HK-2 (cell line): Measurements from ENCODE around the gene THRAP3.
"Not testable (repeated sequence)": the region's sequence is repeated elsewhere in the genome, so short reads cannot be mapped to it uniquely, and the experiment has no call there.

Experiments used
- DNase-seq: peaks from one replicate; pipeline ENCODE4 v3.0.0-alpha.2; 2018; ENCODE audit not compliant: unreplicated experiment

Gene THRAP3

DNA sequence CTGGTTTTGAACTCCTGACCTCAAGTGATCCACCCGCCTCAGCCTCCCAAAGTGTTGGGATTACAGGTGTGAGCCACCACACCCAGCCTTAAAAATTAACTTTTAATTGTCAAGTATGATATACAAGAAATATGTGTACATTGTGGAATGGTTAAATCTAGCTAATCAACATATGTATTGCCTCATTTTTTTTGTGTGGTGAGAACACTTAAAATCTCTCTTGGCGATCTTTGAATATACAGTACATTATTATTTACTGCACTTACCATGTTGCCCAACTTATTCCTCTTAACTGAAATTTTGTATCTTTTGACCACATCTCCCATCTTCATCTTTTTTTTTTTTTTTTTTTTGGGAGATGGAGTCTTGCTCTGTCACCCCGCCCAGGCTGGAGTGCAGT lies 23.3 kb downstream of the THRAP3 start:
- no peak for DNase-seq

DNA sequence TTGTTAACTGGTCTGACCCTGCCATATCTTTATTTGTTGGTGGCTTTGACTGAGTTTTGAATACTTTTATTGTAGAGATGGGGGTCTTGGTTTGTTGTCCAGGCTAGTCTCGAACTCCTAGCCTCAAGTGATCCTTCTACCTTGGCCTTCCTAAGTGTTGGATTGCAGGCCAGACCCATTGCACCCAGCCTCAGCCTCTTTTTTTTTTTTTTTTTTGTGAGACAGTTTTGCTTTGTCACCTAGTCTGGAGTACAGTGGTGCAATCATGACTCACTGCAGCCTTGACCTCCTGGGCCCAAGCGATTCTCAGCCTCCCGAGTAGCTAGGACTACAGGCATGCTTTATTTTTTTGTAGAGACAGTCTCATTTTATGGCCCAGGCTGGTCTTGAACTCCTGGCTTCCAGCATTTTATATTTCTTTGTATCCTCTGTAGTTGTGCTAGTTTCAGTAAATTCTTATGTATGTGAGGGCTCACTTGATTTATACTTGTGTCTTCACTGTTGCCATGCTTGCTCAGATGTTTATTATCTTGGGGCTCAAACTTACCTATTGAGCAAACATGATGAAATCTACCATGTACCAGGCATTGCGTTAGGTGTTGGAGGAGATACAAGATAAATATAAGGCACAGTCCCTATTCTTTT lies 24.1 kb downstream of the THRAP3 start:
- peak; percentile 65 for DNase-seq

DNA sequence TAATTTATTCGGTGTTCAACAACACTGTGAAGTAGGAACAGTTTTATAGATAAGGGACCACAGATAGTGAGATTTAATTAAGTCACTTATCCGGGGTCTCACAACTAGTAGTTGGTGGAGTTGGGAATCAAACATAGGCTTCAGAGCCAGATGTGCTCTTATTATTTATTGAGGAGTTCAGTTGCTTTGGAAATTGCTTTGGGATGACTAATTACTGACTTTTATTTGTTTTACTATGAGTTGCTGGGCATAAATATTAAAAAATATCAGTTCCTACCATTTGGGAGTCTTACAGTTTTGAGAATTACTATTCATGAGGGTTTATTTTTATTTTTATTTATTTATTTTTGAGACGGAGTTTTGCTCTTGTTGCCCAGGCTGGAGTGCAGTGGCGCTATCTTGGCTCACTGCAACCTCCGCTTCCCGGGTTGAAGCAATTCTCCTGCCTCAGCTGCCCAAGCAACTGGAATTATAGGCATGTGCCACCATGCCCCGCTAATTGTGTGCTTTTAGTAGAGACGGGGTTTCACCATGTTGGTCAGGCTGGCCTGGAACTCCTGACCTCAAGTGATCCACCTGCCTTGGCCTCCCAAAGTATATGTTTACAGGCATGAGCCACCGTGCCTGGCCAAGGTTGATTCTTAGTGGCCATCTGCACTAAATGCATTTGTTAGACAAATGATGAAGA lies 27.7 kb downstream of the THRAP3 start:
- no peak for DNase-seq

DNA sequence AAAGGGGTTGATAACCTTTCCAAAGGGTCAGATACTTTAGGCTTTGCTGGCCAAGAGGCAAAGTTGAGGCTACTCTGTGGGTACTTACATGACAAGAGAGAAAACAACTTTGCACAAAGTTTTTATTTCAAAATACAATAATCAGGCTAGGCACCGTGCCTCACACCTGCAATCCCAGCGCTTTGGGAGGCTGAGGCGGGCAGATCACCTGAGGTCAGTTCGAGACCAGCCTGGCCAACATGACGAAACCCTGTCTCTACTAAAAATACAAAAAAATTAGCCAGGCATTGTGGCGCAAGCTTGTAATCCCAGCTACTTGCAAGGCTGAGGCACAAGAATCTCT lies 28.2 kb downstream of the THRAP3 start:
- not testable (repeated sequence) for DNase-seq

DNA sequence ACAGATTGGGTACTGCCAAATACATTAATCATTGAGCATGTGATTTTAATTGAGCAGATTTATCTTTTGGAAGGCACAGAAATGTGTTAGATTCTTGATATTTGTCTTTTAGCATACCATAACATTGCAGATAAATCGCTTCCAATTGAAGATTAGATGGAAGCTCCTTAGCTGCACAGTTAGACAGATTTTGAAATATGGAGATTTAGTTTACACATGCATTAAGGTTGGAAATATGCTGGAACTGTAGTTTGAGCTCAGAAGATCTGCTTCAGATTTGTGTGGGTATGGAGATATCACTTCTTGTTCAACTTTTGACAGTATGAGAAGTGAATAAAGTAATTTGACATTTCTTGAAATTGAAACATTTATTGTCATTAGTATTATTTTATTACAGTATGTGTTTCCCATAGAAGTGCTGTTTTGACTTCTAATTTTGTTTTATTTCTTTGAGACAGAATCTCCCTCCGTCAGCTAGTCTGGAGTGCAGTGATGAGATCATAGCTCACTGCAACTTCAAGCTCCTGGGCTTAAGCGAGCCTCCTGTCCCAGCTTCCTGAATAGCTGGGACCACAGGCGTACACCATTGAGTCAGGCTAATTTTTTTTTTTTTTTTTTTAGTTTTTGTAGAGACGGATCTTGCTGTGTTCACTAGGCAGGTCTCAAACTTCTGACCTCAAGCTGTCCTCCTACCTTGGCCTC lies 29.1 kb downstream of the THRAP3 start:
- DNase-seq = no peak

DNA sequence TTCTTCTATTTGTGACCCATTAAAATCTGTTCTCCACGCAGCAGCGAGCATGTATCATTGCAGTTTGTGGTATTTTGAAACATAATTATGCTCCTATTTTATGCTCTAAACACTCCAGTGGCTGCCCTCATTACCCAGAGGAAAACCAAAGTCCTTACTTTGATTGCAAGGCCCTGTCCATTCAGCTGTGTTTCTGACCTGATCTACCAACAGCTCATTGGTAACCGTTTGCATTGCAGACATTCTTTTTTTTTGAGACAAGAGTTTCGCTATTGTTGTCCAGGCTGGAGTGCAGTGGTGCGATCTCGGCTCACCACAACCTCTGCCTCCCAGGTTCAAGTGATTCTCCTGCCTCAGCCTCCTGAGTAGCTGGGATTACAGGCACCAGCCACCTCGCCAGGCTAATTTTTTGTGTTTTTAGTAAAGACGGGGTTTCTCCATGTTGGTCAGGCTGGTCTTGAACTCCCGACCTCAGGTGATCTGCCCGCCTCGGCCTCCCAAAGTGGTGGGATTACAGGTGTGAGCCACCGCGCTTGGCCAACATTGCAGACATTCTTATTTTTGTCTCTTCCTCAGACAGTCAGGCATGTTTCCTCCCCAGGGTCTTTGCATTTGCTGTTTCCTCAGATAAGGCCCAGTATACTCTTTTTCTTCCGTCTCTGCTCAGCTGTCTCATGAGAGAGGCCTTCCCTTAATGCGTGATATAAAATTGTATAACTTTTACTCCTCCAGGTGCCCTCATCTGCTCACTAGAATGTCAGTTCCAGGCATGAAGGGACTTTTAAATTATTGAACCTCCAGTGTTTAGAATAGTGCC lies 32.5 kb downstream of the THRAP3 start:
- DNase-seq = no peak

DNA sequence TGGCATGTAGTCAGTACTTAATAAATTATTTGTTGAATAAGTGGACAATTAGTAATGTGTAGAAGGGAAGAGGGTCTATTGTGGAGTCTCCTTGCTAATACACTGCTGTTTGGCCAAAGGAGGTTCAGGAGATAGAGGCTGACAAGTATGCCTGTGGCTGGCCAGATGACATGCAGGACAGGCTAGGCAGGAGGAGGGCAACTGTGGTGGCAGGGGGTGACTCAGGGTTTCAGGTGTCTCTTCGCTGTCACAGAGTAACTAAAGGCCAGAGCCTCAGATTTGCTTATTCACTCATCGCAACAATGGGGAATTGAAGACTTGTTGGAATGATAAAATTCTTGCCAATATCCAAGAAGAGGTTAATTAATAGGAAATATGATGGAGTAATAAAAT lies 33.1 kb downstream of the THRAP3 start:
- peak; percentile 40 for DNase-seq

DNA sequence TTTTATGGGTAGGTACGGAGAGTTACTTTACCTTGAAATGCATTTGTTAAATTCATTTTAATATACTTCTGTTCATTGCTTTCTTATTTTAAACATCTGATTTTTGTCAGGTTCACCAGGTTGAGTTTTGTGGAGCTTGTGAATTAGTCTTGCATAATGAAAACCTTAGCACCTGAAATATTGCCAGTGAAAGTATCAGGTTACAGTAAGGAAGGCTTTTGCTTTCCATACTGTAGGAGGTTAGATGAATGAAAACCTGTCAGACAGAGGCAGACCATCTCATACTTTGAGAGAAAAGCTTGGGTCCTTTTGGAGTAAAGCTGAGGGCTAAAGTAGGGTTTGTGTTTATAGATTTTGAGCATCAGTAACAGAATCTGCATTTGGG lies 34.7 kb downstream of the THRAP3 start:
- DNase-seq = no peak

DNA sequence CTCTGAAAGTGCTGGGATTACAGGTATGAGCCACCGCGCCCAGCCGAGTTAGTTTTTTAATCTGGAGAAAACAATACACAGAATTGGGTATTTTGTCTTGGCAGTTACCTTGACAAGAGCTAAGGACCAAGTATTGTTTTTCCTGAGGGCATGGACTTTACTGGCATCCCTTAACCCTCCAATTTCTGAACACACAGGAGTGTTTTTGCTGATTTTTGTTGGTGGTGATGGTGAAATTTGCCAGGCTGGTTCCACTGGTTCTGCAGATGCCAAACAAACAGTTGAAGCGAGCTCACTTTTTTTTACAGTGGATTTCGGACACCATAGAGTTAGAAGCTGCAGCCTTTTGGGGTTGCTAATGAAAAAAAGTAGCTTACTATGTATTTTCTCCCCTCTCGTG lies 44.7 kb downstream of the THRAP3 start:
- no peak for DNase-seq

DNA sequence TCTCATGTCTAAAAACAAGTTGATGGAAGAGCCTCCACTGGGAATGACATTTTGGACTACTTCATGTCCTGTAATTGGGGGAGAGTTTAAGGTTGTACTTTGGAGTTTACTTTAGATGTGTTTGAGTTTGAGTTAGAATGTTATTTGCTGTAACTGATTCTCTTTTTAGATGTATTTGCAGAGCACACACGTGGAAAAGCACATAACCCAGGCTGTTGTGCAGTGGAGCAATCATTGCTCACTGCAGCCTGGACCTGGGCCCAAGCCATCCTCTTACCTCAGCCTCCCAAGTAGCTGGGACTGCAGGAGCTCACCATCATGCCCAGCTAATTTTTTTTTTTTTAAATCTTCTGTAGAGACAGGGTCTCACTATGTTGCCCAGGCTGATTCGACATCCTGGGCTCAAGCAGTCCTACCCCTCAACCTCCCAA lies 45.2 kb downstream of the THRAP3 start:
- no peak for DNase-seq

DNA sequence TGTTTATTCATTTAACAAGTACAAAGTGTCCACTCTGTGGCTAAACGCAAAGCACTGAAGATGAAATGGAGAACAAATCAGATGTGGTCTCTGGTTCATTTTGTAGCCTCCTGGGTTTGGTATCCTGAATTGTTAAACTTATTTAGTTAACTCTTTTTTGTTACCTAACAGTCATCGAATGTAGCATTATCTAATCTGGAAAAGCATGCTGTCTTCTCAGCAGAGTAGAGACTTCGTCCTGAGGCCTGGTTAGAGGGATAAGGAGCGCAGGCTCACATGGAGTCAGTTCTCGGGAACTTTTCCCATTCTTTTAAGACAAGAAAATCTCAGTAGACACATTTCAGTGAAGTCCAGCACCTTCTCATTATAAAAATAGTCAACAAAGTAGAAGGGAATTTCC lies 48.8 kb downstream of the THRAP3 start:
- DNase-seq = no peak

DNA sequence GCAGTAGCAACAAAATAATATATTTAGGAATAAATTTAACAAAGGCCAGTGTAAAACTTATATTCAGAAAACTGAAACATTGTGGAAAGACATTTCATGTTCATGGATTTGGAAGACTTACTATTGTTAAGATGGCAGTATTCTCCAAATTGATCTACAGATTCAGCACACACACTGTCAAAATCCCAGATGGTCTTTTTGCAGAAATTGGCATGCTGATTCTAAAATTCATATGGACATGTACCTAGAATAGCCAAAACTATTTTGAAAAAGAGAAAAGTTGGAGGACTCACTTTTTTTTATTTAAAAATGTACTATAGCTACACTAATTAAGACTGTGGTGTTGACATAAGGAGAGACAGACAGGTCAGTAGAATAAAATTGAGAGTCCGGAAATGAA lies 50.0 kb downstream of the THRAP3 start:
- DNase-seq = no peak

DNA sequence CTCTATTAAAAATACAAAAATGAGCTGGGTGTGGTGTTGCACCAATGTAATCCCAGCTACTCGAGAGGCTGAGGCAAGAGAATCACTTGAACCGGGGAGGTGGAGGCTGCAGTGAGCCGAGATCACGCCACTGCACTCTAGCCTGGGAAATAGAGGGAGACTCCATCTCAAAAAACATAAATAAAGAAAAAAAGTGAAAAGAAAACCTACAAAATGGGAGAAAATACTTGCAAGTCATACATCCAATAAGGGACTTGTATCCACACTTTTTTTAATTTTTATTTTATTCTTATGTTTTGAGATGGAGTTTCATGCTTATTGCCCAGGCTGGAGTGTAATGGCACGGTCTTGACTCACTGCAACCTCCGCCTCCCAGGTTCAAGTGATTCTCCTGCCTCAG lies 52.4 kb downstream of the THRAP3 start:
- no peak for DNase-seq

DNA sequence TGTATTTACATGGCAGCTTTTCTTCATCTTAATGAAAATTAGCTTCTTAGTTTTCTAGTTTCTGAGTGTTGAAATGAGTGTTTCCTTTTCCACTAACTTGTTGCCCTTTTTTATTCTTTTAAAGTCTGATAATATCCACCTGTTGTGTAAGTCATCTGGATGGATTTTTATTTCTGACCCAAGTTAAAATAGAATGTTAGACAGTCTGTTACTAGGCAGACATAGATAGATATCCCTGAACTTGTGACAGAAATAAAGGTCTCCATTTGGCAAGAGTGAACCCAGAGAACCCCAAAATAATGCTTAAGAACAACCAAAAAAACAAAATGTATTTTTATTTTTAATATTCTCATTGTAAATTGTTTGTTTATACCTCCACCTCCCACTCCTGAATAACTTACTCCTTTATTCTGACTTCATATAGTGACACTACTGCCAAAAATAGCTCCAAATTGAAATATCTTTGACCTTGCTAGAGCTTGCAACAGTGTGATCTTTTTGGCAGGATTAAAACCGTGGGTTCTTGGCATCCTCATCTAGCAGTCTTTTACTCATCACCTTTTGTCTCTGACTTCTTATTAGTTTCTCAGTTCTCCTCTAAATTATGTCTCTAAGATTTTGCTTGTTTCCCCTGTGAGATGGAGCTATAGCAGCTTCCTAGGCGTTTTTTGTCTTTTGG lies 55.0 kb downstream of the THRAP3 start:
- DNase-seq = no peak

DNA sequence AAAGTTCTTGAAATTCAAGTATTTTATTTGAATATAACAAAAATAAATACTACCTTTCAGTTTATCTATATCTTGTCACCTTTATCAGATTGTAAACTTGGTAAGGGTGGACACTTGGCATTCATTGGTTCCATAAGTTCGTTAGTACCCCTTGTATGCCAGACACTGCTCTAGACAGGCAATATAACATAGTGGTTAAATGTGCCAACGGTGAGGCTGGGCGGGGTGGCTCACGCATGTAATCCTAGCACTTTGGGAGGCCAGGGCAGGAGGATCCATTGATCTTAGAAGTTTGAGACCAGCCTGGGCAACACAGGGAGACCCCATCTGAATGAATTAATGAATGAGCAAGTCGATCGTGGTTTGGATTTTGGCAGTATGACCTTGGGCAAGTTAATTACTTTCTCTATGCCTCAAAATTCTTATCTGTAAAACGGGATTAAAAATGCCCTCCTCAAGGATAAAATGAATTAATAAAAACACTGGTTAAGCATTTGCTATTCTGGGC lies 55.6 kb downstream of the THRAP3 start:
- DNase-seq = no peak

DNA sequence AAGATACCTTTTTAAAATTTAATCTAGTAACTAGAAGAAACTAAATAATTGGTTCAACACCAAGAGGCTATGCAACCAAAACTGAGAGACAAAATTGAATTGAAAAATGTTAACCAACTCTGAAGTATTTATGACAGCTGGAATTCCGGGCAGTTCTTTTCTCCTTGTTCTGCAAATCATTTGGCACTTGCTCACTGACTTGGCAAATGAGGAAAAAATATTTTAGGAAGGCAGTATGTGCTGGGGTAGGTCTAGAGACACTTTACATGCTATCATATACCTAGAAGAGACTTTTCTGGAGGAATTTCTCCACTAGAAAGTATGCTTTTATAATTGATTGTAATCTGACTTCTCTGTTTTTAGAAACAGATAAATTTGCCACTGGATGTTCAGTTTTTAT lies 59.8 kb downstream of the THRAP3 start:
- no peak for DNase-seq

DNA sequence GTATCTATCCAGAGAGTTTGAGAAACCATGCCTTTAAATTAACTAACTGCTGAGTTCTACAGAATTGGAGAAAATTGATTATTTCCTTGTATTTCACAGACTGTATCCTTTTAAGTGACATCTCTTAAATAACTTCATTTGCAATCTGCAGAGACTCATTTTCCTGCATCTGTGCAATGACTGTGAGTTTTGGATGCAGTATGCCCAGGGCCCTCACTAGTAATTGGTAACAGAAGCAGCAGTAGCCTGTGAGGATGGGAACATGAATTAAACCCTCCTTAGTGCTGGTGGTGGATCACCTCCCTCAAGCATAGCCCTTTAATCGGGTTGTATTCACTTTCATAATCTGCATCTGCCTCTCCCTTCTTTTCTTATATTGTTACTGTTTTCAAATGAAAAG lies 60.3 kb downstream of the THRAP3 start:
- DNase-seq = no peak

DNA sequence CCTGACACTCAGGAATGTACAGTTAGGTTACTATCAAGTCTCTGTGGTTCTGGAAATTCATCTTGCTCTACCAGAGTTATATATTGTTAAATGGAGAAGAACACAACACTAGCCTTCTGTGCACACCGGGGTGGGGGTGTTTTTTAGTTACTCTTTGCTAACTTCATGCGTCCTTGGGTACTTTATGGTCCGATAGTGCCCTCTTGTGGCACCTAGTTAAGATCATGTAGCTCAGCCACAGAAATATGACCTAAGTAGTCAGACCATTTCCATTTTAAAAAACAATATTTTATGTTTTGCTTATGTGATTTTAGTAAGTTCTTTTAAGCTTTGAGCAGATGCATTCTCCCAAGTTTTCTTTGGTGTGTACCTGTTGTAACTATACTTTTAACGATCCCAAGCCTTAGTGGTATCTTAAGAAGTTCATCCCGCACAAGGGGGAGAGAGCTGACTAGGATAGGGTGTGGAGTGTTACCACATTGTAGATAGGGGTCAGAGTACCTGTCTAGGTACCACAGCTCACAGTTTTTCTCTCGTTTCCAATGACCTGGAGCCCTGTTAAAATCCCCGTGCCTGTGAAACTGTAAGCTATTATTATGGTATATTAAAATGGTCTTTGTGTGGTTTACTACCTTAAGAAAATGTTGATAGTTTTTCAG lies 61.3 kb downstream of the THRAP3 start:
- peak; percentile 32 for DNase-seq

DNA sequence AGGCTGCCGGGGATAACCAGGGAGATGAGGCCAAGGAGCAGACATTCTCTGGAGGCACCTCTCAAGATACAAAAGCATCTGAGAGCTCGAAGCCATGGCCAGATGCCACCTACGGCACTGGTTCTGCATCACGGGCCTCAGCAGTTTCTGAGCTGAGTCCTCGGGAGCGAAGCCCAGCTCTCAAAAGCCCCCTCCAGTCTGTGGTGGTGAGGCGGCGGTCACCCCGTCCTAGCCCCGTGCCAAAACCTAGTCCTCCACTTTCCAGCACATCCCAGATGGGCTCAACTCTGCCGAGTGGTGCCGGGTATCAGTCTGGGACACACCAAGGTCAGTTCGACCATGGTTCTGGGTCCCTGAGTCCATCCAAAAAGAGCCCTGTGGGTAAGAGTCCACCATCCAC lies 62.6 kb downstream of the THRAP3 start:
- no peak for DNase-seq

DNA sequence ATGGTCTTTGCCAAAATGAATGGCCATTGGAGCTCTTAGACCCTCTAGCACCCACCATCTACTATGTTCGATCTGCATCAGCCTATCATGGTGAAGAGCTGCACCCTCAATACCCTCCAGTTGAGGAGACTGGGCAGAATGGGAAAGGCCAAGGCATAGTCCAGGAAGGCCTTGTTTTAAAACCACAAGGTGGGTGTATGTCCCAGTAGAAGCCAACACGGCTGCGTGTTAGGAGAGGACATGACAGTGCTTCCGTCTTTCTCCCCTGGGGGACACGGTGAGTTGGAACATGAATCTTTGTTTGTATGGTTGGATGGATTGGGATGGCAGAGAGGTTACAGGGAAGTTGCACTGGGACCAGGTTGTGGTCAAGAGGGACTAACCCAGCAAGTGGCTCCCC lies 63.4 kb downstream of the THRAP3 start:
- DNase-seq = no peak

DNA sequence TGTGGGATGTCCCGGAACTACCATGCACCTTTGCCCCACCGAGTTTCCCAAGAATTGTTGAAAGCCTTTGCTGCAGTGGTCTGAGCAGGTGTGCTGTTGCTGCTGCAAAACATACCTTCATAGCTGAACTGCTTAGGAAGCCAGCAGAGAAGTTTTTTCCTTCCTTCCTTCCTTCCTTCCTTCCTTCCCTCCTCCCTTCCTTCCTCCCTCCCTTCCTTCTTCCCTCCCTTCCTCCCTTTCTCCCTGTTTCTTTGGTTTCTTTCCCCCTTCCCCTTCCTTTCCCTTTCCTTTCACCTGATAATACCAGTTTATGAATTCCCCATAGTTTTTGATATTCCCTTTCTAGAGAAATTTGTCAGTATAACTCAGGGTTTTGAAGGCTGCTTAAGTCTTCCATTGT lies 71.1 kb downstream of the THRAP3 start:
- no peak for DNase-seq
